Parathyroid adenoma (tissue), 2 donors: ENCODE data around the gene RNF150.

Source experiments
- H2AFZ ChIP-seq: fragments of 300-600 bp; sonication (generic); one replicate; pipeline ENCODE4 v1.7.0; 2017; ENCODE audit warnings: antibody characterized with exemption, mild to moderate bottlenecking
- H3K27ac ChIP-seq: fragments of 300-600 bp; sonication (generic); one replicate; pipeline ENCODE4 v1.7.0; 2017
- H3K27me3 ChIP-seq: fragments of 300-600 bp; sonication (generic); one replicate; pipeline ENCODE4 v1.7.0; 2017; ENCODE audit warnings: low read length; ENCODE audit not compliant: control insufficient read depth, insufficient read depth
- H3K36me3 ChIP-seq: fragments of 300-600 bp; sonication (generic); one replicate; pipeline ENCODE4 v1.7.0; 2017; ENCODE audit warnings: low read length; ENCODE audit not compliant: control insufficient read depth, insufficient read depth
- H3K4me1 ChIP-seq: fragments of 300-600 bp; sonication (generic); one replicate; pipeline ENCODE4 v1.7.0; 2017; ENCODE audit warnings: control low read depth
- H3K4me2 ChIP-seq: fragments of 300-600 bp; sonication (generic); one replicate; pipeline ENCODE4 v1.7.0; 2017; ENCODE audit warnings: low read length
- H3K4me3 ChIP-seq: fragments of 300-600 bp; sonication (generic); one replicate; pipeline ENCODE4 v1.7.0; 2017; ENCODE audit warnings: low read depth, low read length
- H3K79me2 ChIP-seq: fragments of 300-600 bp; sonication (generic); one replicate; pipeline ENCODE4 v1.7.0; 2017; ENCODE audit warnings: control low read depth
- H3K9ac ChIP-seq: fragments of 300-600 bp; sonication (generic); one replicate; pipeline ENCODE4 v1.7.0; 2017; ENCODE audit warnings: mild to moderate bottlenecking
- H3K9me3 ChIP-seq: fragments of 300-600 bp; sonication (generic); one replicate; pipeline ENCODE4 v1.7.0; 2017; ENCODE audit warnings: low read length; ENCODE audit not compliant: control insufficient read depth
- TF ChIP-seq, protein P1 (sequence below): fragments of 300-600 bp; sonication (generic); IDR thresholded peaks from one replicate; pipeline ENCODE4 v1.7.0; 2017; ENCODE audit warnings: antibody characterized with exemption, mild to moderate bottlenecking
- donor health status: primary hyperparathyroidism.

The RNF150 gene

DNA sequence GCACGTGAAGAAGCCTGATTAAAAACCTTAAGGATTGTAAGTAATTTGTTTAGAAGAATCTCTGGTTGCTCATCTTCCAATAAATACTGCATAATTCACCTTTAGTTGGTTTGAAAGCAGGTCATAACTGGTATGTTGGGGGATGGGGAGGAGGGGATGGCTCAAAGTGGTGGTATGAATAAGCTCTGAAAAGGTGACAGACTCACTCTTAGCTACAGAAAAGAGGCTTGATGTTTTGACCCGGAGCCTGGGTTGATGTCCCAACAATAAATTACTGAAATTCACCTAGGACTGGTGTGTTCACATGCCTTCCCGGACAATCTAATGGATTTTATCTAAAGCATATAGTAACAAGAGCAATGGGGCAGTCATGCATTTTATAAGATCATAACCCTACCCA, 245.2 kb downstream of the RNF150 start:
- no peak overlapping the region for H3K9ac ChIP-seq
- TF ChIP-seq, protein P1, sequence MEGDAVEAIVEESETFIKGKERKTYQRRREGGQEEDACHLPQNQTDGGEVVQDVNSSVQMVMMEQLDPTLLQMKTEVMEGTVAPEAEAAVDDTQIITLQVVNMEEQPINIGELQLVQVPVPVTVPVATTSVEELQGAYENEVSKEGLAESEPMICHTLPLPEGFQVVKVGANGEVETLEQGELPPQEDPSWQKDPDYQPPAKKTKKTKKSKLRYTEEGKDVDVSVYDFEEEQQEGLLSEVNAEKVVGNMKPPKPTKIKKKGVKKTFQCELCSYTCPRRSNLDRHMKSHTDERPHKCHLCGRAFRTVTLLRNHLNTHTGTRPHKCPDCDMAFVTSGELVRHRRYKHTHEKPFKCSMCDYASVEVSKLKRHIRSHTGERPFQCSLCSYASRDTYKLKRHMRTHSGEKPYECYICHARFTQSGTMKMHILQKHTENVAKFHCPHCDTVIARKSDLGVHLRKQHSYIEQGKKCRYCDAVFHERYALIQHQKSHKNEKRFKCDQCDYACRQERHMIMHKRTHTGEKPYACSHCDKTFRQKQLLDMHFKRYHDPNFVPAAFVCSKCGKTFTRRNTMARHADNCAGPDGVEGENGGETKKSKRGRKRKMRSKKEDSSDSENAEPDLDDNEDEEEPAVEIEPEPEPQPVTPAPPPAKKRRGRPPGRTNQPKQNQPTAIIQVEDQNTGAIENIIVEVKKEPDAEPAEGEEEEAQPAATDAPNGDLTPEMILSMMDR: no peak
- H3K9me3 ChIP-seq: no peaks in the 10 kb centered on the region
- H3K4me2 ChIP-seq: no peak overlapping the region
- no peak overlapping the region for H3K27ac ChIP-seq
- no peaks in the 10 kb centered on the region for H3K36me3 ChIP-seq
- H3K4me3 ChIP-seq: no peak overlapping the region
- no peaks in the 10 kb centered on the region for H3K79me2 ChIP-seq
- no peaks in the 10 kb centered on the region for H3K27me3 ChIP-seq
- no peaks in the 10 kb centered on the region for H3K4me1 ChIP-seq
- no peak overlapping the region for H2AFZ ChIP-seq

DNA sequence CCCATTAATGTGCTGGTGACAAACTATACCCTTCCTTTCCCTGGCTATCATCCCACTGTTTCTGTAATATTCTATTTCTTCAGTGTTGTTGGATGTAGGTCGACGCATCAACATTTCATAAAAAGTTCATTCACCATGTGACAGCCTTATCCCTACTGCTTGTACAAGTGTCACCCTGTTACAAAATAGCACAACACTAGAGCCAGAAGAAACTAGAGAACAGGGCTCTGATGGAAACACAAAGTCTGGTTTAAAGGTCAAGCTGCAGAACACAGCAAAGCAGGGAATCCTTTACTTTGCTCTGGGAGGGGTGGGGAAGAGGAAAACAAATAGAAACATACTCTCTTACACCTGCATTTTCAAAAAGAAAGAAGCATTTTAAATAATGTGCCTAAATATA, 245.8 kb downstream of the RNF150 start:
- Histone ChIP-seq H3K36me3 (no peaks in the 10 kb centered on the region), H3K27ac (no peak overlapping the region), H3K27me3 (no peaks in the 10 kb centered on the region), H3K4me3 (no peak overlapping the region), H3K9me3 (no peaks in the 10 kb centered on the region), H3K79me2 (no peaks in the 10 kb centered on the region), H3K9ac (no peak overlapping the region), H3K4me1 (no peaks in the 10 kb centered on the region), H3K4me2 (no peak overlapping the region), H2AFZ (no peak overlapping the region)
- TF ChIP-seq, protein P1: no peak

DNA sequence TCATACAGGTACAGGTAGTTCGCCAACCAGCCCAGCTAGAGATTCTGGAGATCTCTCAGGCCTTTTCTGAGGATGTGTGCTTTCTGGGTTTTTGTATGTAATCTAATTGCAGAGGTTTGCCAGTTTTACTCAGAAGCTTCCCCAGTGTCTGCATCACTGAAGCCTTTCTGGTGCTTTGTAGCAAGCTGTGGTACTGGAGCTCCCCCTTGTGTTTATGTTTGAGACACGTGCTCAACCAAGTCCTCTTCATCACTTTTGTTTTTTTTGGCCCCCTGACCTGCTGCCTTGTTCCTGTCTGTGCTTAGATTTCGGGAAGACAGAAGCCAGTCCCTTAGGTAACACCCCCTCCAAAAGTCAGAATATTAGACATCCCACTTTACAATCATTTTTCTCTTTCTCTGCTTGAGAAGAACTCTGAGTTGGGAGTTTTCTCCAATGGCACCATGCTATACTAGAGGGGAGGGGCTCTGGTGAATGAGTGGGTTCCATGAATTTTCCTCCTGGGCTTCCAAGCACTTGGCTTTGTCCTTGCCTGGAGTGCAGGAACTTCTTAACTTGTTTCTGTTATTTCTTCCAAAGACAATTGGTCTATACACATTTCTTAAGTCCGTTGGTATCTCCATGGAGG, 248.7 kb downstream of the RNF150 start:
- Histone ChIP-seq H3K9me3 (no peaks in the 10 kb centered on the region), H3K4me2 (no peak overlapping the region), H3K9ac (no peak overlapping the region), H3K4me3 (no peak overlapping the region), H3K27ac (no peak overlapping the region), H3K4me1 (no peaks in the 10 kb centered on the region), H3K79me2 (no peaks in the 10 kb centered on the region), H2AFZ (no peak overlapping the region), H3K27me3 (no peaks in the 10 kb centered on the region), H3K36me3 (no peaks in the 10 kb centered on the region)
- TF ChIP-seq, protein P1: peak; percentile 12

DNA sequence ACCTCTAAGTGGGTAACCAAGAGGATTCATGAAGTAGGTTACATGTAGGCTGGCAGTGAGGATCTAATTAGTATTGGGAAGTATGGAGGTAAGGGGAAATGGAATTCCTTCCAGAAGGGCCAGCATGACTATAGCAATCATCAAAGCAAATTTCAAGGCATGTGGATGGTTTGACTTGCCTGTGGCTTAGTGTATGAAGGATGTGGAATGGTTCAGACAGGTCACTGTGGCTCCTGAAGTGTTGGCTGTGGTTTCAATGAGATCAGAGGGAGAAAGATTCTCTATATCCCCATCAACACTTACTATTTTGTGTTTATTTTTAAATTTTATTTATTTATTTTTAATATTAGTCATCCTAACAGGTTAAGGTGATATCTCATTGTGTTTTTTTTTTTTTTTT, 255.5 kb downstream of the RNF150 start:
- Histone ChIP-seq H3K4me1 (no peaks in the 10 kb centered on the region), H3K27me3 (no peaks in the 10 kb centered on the region), H3K9me3 (peaks cover 3% of the 10 kb centered on the region), H3K36me3 (no peaks in the 10 kb centered on the region), H3K27ac (no peak overlapping the region), H2AFZ (no peak overlapping the region), H3K4me3 (no peak overlapping the region), H3K9ac (no peak overlapping the region), H3K4me2 (no peak overlapping the region), H3K79me2 (no peaks in the 10 kb centered on the region)
- TF ChIP-seq, protein P1: no peak
